HCT116 (cell line): ENCODE measurements around the gene TIAM1. TPM values are rescaled to one million over a fixed set of nuclear protein-coding genes. Genes with fewer than 3 reads are reported as not detected.

ENCODE experiments used
- ATAC-seq: fragments of 200-7000 bp; cut with Tn5 transposase; 2 replicates; pipeline ENCODE4 v1.9.1; 2020; ENCODE audit warnings: mild to moderate bottlenecking, moderate library complexity
- BruUV-seq: library from RNA; stranded (reverse); fragments of 400-500 nt; replicated peaks from 2 replicates; lab custom pipeline; 2021; lab: Mats Ljungman, UMichigan
- CTCF ChIA-PET: fragments of 300-600 bp; sonication (Branson Sonifier 250); formaldehyde crosslinking; loops from one replicate; lab custom pipeline; 2021; ENCODE audit warnings: antibody characterized with exemption; lab: Charles Lee
- POLR2A ChIA-PET: fragments of 300-600, 350-600 bp; sonication (Branson Sonifier 250); formaldehyde crosslinking; loops from one replicate; lab custom pipeline; 2021; ENCODE audit warnings: antibody characterized with exemption; lab: Charles Lee
- RAD21 ChIA-PET, 2 experiments: fragments of 300-600 bp; sonication (Branson Sonifier 250); formaldehyde crosslinking; loops; one replicate each; lab custom pipeline; 2023; ENCODE audit warnings: low total read pairs in 2 of 2; ENCODE audit not compliant: uncharacterized antibody in 2 of 2, unreplicated experiment in 2 of 2, low non-redundant PET in 1 of 2; lab: Charles Lee
- DNase-seq: peaks from one replicate; pipeline ENCODE4 v3.0.0-alpha.2; 2010; ENCODE audit warnings: low read depth, low spot score
- H2AFZ ChIP-seq: fragments of 200-600 bp; shearing (Covaris generic), sonication (generic); 2 replicates; pipeline ENCODE4 v1.6.1; 2017; ENCODE audit warnings: low read depth, mixed run types, mixed read lengths, antibody characterized with exemption, low read length; ENCODE audit not compliant: poor library complexity, severe bottlenecking
- H3K27ac ChIP-seq: 2 replicates; pipeline ENCODE4 v1.5.1; 2012; ENCODE audit warnings: low read depth, low read length
- H3K27me3 ChIP-seq: fragments of 200-600 bp; sonication (generic); 2 replicates; pipeline ENCODE4 v1.6.1; 2016; ENCODE audit warnings: mixed run types, low read length, mixed read lengths; ENCODE audit not compliant: insufficient read depth
- H3K36me3 ChIP-seq, 2 experiments: fragments of 200-500 bp in 1 of 2; fragments of 200-600 bp in 1 of 2; sonication (Bioruptor generic) in 1 of 2; sonication (generic) in 1 of 2; 2 replicates each; pipeline versions ENCODE4 v1.5.1 to v1.6.1; 2014 to 2016; ENCODE audit warnings: low read length in 2 of 2, inconsistent platforms in 1 of 2, mixed read lengths in 1 of 2, mixed run types in 1 of 2; ENCODE audit not compliant: insufficient read depth in 2 of 2, control insufficient read depth in 1 of 2
- H3K4me1 ChIP-seq, 2 experiments: fragments of 200-600 bp in 1 of 2; sonication (generic) in 1 of 2; 2 replicates each; pipeline versions ENCODE4 v1.5.1 to v1.6.1; 2012 to 2017; ENCODE audit warnings: low read length in 2 of 2, inconsistent platforms in 1 of 2, mild to moderate bottlenecking in 1 of 2, mixed read lengths in 1 of 2, mixed run types in 1 of 2, moderate library complexity in 1 of 2; ENCODE audit not compliant: insufficient read depth in 2 of 2, control insufficient read depth in 1 of 2
- H3K4me2 ChIP-seq: fragments of 200-600 bp; sonication (generic); 2 replicates; pipeline ENCODE4 v1.6.1; 2017; ENCODE audit warnings: mixed run types, low read length, mixed read lengths
- H3K4me3 ChIP-seq, 2 experiments: fragments of 200-600 bp in 1 of 2; sonication (generic) in 1 of 2; replicated peaks in 1 of 2; 2 replicates each; pipeline ENCODE4 v1.5.1; 2011 to 2016; ENCODE audit warnings: low read length in 2 of 2, control low read depth in 1 of 2, low read depth in 1 of 2, mild to moderate bottlenecking in 1 of 2, mixed read lengths in 1 of 2, mixed run types in 1 of 2
- H3K79me2 ChIP-seq: fragments of 200-600 bp; sonication (generic); 2 replicates; pipeline ENCODE4 v1.6.1; 2017; ENCODE audit warnings: mild to moderate bottlenecking, mixed run types, low read length, moderate library complexity, mixed read lengths; ENCODE audit not compliant: insufficient read depth
- H3K9ac ChIP-seq: fragments of 200-600 bp; sonication (generic); 2 replicates; pipeline ENCODE4 v1.6.1; 2016; ENCODE audit warnings: low read length, mixed read lengths
- H3K9me2 ChIP-seq: fragments of 200-600 bp; sonication (generic), shearing (Covaris generic); 2 replicates; pipeline ENCODE4 v1.6.1; 2017; ENCODE audit warnings: mixed run types, mild to moderate bottlenecking, moderate library complexity; ENCODE audit not compliant: insufficient read depth
- H3K9me3 ChIP-seq, 2 experiments: fragments of 200-500 bp in 1 of 2; fragments of 200-600 bp in 1 of 2; sonication (Bioruptor generic) in 1 of 2; sonication (generic) in 1 of 2; 2 replicates each; pipeline ENCODE4 v1.6.1; 2014 to 2017; ENCODE audit warnings: low read length in 2 of 2, mixed read lengths in 2 of 2, inconsistent platforms in 1 of 2, low read depth in 1 of 2, mild to moderate bottlenecking in 1 of 2, mixed run types in 1 of 2, moderate library complexity in 1 of 2; ENCODE audit not compliant: control insufficient read depth in 1 of 2, insufficient read depth in 1 of 2
- H4K20me1 ChIP-seq: fragments of 200-600 bp; sonication (generic), shearing (Covaris generic); 2 replicates; pipeline ENCODE4 v1.6.1; 2017; ENCODE audit warnings: mixed run types, mild to moderate bottlenecking, moderate library complexity; ENCODE audit not compliant: insufficient read depth
- ATF3 ChIP-seq: IDR thresholded peaks from 2 replicates; pipeline ENCODE4 v1.6.1; 2012
- CBX3 ChIP-seq: IDR thresholded peaks from 2 replicates; pipeline ENCODE4 v1.6.1; 2012; ENCODE audit warnings: low read depth
- CEBPB ChIP-seq: IDR thresholded peaks from 2 replicates; pipeline ENCODE4 v1.6.1; 2012; ENCODE audit warnings: low read depth
- EGR1 ChIP-seq: IDR thresholded peaks from 2 replicates; pipeline ENCODE4 v1.6.1; 2012; ENCODE audit warnings: low read depth
- ELF1 ChIP-seq: IDR thresholded peaks from 2 replicates; pipeline ENCODE4 v1.6.1; 2012; ENCODE audit warnings: low read depth, borderline replicate concordance
- EZH2 ChIP-seq: fragments of 200-600 bp; sonication (generic); IDR thresholded peaks from 2 replicates; pipeline ENCODE4 v1.6.1; 2017; ENCODE audit warnings: antibody characterized with exemption, mixed run types
- FOSL1 ChIP-seq: IDR thresholded peaks from 2 replicates; pipeline ENCODE4 v1.6.1; 2012; ENCODE audit warnings: low read depth
- JUND ChIP-seq: IDR thresholded peaks from 2 replicates; pipeline ENCODE4 v1.6.1; 2012
- POLR2A ChIP-seq: IDR thresholded peaks from 2 replicates; pipeline ENCODE4 v1.7.0; 2011; ENCODE audit warnings: borderline replicate concordance; ENCODE audit not compliant: insufficient read depth, insufficient read length; ENCODE audit errors: extremely low read depth
- POLR2AphosphoS5 ChIP-seq: IDR thresholded peaks from 2 replicates; pipeline ENCODE4 v1.6.1; 2011; ENCODE audit warnings: mild to moderate bottlenecking, low read depth, low read length, moderate library complexity
- RAD21 ChIP-seq: IDR thresholded peaks from 2 replicates; pipeline ENCODE4 v1.6.1; 2012; ENCODE audit warnings: low read depth, mild to moderate bottlenecking
- SIN3A ChIP-seq: IDR thresholded peaks from 2 replicates; pipeline ENCODE4 v1.6.1; 2012; ENCODE audit warnings: low read depth
- SP1 ChIP-seq: IDR thresholded peaks from 2 replicates; pipeline ENCODE4 v1.6.1; 2012; ENCODE audit warnings: low read depth
- SRF ChIP-seq: IDR thresholded peaks from 2 replicates; pipeline ENCODE4 v1.6.1; 2012; ENCODE audit warnings: low read depth
- TCF7L2 ChIP-seq: IDR thresholded peaks from 2 replicates; pipeline ENCODE4 v1.7.0; 2011; ENCODE audit warnings: borderline replicate concordance, inconsistent platforms; ENCODE audit not compliant: insufficient read depth, insufficient read length; ENCODE audit errors: extremely low read depth
- YY1 ChIP-seq: IDR thresholded peaks from 2 replicates; pipeline ENCODE4 v1.6.1; 2011; ENCODE audit warnings: low read length, low read depth, moderate library complexity, mild to moderate bottlenecking; ENCODE audit not compliant: insufficient replicate concordance; ENCODE audit errors: extremely low read depth
- ZBTB33 ChIP-seq: IDR thresholded peaks from 2 replicates; pipeline ENCODE4 v1.6.1; 2011; ENCODE audit warnings: mild to moderate bottlenecking, low read length, moderate library complexity; ENCODE audit not compliant: insufficient replicate concordance; ENCODE audit errors: extremely low read depth
- ZNF274 ChIP-seq: fragments of 200-500 bp; sonication (Bioruptor generic); IDR thresholded peaks from 2 replicates; pipeline ENCODE4 v1.6.1; 2014; ENCODE audit warnings: mild to moderate bottlenecking, low read depth, low read length, inconsistent platforms
- intact Hi-C: fragments of 100-400 bp; cut with micrococcal nuclease; formaldehyde crosslinking; loops from 2 replicates; pipeline ENCODE4 v1.10.0; 2022
- total RNA-seq: library from RNA; stranded (reverse); gene quantifications from one replicate; pipeline ENCODE4 v1.2.1, GENCODE V29; 2021; ENCODE audit not compliant: unreplicated experiment
- TF ChIP-seq, protein P1 (sequence below): IDR thresholded peaks from 2 replicates; pipeline ENCODE4 v1.6.1; 2012; ENCODE audit warnings: low read depth
- TF ChIP-seq, protein P2 (sequence below), 3 experiments: fragments of 200-600 bp in 1 of 3; sonication (generic) in 1 of 3; IDR thresholded peaks in 2 of 3; conservative IDR thresholded peaks in 1 of 3; 2 replicates each; pipeline ENCODE4 v1.5.1; 2012 to 2017; ENCODE audit warnings: low read depth in 2 of 3, low read length in 2 of 3, antibody characterized with exemption in 1 of 3, borderline replicate concordance in 1 of 3, control low read depth in 1 of 3, mild to moderate bottlenecking in 1 of 3, mixed read lengths in 1 of 3, mixed run types in 1 of 3, moderate library complexity in 1 of 3; ENCODE audit not compliant: insufficient read depth in 1 of 3

Gene TIAM1
- total RNA-seq, 1 experiment from 2014 or later = 47.8 TPM

- peaks cover 0 to 5% of the 10 kb centered on the region in 2 experiments; a peak in 1 of 4 replicates for H3K36me3 ChIP-seq
Measured at GRCh38 chr21:31225713-31226112, 118.3 kb downstream of the TIAM1 start.

More at GRCh38 chr21:31225713-31226112, 118.3 kb downstream of the TIAM1 start:
- Histone ChIP-seq H3K9me2 (no peaks in the 10 kb centered on the region), H3K27ac (no peak overlapping the region), H3K4me3 (no peak overlapping the region), H3K9me3 (no peaks in the 10 kb centered on the region), H3K4me1 (0 out of 4 replicates have a peak, but pooled peaks cover 0 to 6% of the 10 kb centered on the region in 2 experiments), H3K27me3 (no peaks in the 10 kb centered on the region), H3K4me2 (no peak overlapping the region), H3K79me2 (no peaks in the 10 kb centered on the region), H4K20me1 (no peaks in the 10 kb centered on the region), H3K9ac (no peak overlapping the region), H2AFZ (no peak overlapping the region)
- ATAC-seq = no peak
- TF ChIP-seq YY1 (no peak), POLR2AphosphoS5 (no peak), POLR2A (no peak), ELF1 (no peak), ATF3 (no peak), JUND (no peak), SP1 (no peak), CEBPB (no peak), CBX3 (no peak), EGR1 (no peak), ZBTB33 (no peak), FOSL1 (no peak), SRF (no peak), ZNF274 (no peak), EZH2 (no peak), SIN3A (no peak), TCF7L2 (no peak), RAD21 (no peak)
- TF ChIP-seq, protein P1, sequence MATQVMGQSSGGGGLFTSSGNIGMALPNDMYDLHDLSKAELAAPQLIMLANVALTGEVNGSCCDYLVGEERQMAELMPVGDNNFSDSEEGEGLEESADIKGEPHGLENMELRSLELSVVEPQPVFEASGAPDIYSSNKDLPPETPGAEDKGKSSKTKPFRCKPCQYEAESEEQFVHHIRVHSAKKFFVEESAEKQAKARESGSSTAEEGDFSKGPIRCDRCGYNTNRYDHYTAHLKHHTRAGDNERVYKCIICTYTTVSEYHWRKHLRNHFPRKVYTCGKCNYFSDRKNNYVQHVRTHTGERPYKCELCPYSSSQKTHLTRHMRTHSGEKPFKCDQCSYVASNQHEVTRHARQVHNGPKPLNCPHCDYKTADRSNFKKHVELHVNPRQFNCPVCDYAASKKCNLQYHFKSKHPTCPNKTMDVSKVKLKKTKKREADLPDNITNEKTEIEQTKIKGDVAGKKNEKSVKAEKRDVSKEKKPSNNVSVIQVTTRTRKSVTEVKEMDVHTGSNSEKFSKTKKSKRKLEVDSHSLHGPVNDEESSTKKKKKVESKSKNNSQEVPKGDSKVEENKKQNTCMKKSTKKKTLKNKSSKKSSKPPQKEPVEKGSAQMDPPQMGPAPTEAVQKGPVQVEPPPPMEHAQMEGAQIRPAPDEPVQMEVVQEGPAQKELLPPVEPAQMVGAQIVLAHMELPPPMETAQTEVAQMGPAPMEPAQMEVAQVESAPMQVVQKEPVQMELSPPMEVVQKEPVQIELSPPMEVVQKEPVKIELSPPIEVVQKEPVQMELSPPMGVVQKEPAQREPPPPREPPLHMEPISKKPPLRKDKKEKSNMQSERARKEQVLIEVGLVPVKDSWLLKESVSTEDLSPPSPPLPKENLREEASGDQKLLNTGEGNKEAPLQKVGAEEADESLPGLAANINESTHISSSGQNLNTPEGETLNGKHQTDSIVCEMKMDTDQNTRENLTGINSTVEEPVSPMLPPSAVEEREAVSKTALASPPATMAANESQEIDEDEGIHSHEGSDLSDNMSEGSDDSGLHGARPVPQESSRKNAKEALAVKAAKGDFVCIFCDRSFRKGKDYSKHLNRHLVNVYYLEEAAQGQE = no peak
- TF ChIP-seq, protein P2, sequence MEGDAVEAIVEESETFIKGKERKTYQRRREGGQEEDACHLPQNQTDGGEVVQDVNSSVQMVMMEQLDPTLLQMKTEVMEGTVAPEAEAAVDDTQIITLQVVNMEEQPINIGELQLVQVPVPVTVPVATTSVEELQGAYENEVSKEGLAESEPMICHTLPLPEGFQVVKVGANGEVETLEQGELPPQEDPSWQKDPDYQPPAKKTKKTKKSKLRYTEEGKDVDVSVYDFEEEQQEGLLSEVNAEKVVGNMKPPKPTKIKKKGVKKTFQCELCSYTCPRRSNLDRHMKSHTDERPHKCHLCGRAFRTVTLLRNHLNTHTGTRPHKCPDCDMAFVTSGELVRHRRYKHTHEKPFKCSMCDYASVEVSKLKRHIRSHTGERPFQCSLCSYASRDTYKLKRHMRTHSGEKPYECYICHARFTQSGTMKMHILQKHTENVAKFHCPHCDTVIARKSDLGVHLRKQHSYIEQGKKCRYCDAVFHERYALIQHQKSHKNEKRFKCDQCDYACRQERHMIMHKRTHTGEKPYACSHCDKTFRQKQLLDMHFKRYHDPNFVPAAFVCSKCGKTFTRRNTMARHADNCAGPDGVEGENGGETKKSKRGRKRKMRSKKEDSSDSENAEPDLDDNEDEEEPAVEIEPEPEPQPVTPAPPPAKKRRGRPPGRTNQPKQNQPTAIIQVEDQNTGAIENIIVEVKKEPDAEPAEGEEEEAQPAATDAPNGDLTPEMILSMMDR (IDR thresholded peaks at IDR 0.05 in 2 of 3, conservative IDR thresholded peaks at IDR 0.05 in 1 of 3; ENCODE audit: borderline replicate concordance in 1 of 3, insufficient read depth in 1 of 3, low read depth in 2 of 3, low read length in 2 of 3) = no peak
- ChIA-PET POLR2A (no interaction called here), RAD21 (no interaction called here), CTCF (no interaction called here)
- BruUV-seq = no TSS peak
- no peak for DNase-seq
- intact Hi-C loops = no loop called here
